ENCODE results near the gene CADPS2.

Gene CADPS2

DNA sequence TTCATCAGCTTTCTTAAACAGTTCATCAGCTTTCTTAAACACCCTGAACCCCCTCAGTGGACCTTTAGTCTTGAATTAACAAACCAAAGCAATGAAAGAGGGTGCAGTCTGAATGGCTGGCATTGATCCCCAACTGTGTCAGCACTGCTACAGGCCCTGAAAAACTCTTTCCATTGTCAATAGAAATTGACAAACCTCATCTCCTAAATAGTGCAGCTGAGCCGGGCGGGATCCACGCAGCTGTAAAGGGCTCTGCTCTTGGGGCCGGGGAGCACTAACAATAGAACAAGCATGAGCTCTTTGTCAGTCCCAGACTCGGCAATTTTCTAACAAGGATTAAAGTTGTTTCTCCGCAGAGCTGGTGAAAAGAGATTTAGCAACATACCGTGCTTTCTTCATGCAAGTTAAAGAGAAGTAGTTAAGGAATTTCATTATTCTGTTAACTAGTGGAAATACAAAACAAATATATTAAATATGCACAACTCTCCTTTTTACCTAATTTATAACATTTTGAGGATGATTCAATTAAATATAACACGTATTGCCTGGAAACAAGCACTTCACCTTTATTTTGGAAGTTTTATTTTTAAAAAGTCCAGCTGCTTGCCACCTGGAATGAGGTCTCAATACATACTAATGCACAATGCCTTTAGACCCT is 557.0 kb downstream of the CADPS2 start:
- Mint-ChIP-seq H3K4me3 (no peak overlapping the region), H3K27ac (no peak overlapping the region), H3K36me3 (ENCODE audit: low read depth) (no peaks in the 10 kb centered on the region), H3K4me1 (no peaks in the 10 kb centered on the region), H3K27me3 (ENCODE audit: low read depth) (peaks cover 58% of the 10 kb centered on the region), H3K9me3 (no peaks in the 10 kb centered on the region)
- TF ChIP-seq, protein P1, sequence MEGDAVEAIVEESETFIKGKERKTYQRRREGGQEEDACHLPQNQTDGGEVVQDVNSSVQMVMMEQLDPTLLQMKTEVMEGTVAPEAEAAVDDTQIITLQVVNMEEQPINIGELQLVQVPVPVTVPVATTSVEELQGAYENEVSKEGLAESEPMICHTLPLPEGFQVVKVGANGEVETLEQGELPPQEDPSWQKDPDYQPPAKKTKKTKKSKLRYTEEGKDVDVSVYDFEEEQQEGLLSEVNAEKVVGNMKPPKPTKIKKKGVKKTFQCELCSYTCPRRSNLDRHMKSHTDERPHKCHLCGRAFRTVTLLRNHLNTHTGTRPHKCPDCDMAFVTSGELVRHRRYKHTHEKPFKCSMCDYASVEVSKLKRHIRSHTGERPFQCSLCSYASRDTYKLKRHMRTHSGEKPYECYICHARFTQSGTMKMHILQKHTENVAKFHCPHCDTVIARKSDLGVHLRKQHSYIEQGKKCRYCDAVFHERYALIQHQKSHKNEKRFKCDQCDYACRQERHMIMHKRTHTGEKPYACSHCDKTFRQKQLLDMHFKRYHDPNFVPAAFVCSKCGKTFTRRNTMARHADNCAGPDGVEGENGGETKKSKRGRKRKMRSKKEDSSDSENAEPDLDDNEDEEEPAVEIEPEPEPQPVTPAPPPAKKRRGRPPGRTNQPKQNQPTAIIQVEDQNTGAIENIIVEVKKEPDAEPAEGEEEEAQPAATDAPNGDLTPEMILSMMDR (IDR thresholded peaks at IDR 0.05; ENCODE audit: unreplicated experiment in 3 of 3) = no peak

- peaks cover 53% of the 10 kb centered on the region for H3K27me3 Mint-ChIP-seq (ENCODE audit: low read depth)
- H3K4me1 Mint-ChIP-seq = no peaks in the 10 kb centered on the region
- no peak overlapping the region for H3K4me3 Mint-ChIP-seq
- no peak overlapping the region for H3K27ac Mint-ChIP-seq
- TF ChIP-seq, protein P1 (IDR thresholded peaks at IDR 0.05; ENCODE audit: unreplicated experiment in 3 of 3) = no peak
- H3K9me3 Mint-ChIP-seq = no peaks in the 10 kb centered on the region
- no peaks in the 10 kb centered on the region for H3K36me3 Mint-ChIP-seq (ENCODE audit: low read depth)
Measured at GRCh38 chr7:122327969-122328368, 558.3 kb downstream of the CADPS2 start.

DNA sequence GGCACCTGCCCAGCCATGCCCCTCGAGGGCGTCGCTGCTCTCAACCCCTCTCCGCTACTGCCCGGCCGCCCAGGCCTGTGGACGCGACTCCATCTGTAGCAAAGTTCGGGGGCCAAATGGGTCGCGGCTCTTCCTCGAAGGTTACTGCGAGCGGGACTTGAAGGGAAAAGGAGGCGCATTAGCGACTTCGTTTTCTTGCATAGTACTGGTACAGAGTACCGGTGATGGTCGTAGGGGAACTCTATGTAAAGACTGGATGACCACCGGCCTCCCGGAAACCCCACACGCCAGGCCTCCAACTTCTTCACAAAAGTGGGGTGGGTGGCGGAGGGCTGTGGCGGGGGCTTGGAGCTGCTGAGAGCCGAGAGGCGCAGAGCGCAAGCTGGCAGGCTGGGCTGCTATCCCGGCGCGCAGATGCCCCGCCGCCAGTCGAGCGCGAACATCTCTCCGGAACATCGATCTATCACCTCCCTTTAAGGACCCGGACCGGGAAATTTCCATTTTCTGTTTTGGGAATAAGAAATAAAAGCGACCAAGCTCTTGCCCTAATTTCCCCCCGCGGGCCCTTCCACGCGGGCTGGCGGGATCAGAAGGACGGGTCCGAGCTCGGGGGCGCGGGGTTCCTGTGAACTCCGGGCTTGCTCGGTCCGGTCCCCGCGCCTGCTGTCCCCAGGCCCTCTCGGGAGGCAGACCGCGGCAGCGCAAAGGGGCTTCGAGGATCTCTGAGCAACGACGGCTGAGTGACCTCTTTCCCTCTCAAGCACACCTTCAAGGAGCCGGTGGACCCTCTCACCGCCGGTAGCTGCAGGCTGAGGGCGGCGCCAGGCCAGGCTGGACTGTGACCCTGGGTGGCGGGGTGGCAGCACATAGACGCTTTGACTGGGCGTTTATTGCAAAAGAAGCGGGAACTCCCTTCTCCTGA is 569.5 kb downstream of the CADPS2 start:
- Mint-ChIP-seq H3K9me3 (peaks cover 5% of the 10 kb centered on the region), H3K27ac (no peak overlapping the region), H3K4me3 (peak overlapping the region in 2 of 3 experiments; percentile 37 to 38), H3K36me3 (ENCODE audit: low read depth) (no peaks in the 10 kb centered on the region), H3K27me3 (ENCODE audit: low read depth) (peaks cover 96% of the 10 kb centered on the region), H3K4me1 (peaks cover 6% of the 10 kb centered on the region)
- TF ChIP-seq, protein P1 (IDR thresholded peaks at IDR 0.05; ENCODE audit: unreplicated experiment in 3 of 3) = no peak

DNA sequence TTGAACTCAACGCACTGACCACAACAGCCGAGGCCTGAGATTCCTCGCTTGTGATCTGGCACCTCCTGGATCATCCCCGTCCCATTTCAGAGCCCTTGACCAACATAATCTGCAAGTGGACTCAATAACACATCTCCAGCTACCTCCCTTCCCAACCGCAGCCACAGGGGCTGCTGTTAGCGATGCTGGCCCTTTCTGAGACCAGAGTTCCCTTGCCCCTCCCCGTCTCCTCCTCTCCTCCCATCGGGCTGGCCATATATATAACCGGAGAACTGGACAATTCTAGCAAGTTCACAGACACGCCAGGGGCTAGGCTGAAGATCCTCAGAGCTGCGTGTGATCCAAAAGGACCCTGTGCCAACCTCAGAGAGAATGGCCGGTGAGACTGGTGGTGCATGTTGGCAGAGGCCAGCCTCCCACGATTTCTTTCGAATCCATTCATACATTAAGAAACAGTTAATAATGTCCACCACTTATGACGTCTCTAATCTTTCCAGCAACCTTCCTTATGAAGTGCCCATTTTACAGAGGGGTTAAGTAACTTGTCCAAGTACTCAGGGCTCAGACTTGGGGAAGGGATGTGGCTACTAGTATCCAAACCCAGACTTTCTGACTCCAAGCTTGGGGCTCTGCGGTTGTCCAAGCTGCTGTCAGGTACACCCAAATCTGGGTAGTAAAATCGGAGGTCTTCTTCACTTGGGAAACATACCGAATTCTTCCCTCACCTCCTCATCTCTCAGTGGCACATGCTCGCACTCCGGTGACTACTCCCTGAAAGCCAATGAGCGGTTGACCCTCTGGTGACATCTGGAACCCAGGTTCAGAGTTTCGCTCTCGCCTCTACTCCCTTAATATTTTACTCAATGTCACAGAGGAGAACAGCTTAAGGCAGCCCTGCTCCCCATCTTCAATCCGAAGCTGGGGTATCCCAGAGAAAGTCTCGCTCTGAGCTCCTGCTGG is 570.5 kb downstream of the CADPS2 start:
- no peaks in the 10 kb centered on the region for H3K36me3 Mint-ChIP-seq (ENCODE audit: low read depth)
- peak overlapping the region in 1 of 3 experiments; percentile 38 for H3K4me3 Mint-ChIP-seq
- peaks cover 12% of the 10 kb centered on the region for H3K4me1 Mint-ChIP-seq
- TF ChIP-seq, protein P1 (IDR thresholded peaks at IDR 0.05; ENCODE audit: unreplicated experiment in 3 of 3) = no peak
- peaks cover 5% of the 10 kb centered on the region for H3K9me3 Mint-ChIP-seq
- H3K27ac Mint-ChIP-seq = no peak overlapping the region
- peaks cover 97% of the 10 kb centered on the region for H3K27me3 Mint-ChIP-seq (ENCODE audit: low read depth)

GRCh38 chr7:122314284-122314683 is 572.0 kb downstream of the CADPS2 start:
- Mint-ChIP-seq H3K27me3 (ENCODE audit: low read depth) (peaks cover 100% of the 10 kb centered on the region), H3K9me3 (peaks cover 5% of the 10 kb centered on the region), H3K4me3 (no peak overlapping the region), H3K4me1 (peaks cover 18% of the 10 kb centered on the region), H3K27ac (no peak overlapping the region), H3K36me3 (ENCODE audit: low read depth) (no peaks in the 10 kb centered on the region)
- TF ChIP-seq, protein P1 (IDR thresholded peaks at IDR 0.05; ENCODE audit: unreplicated experiment in 3 of 3) = no peak

All from nephron (organoid).